GM21381 (cell line): Measurements from ENCODE around the gene BCAM.
"Not testable (repeated sequence)": the region's sequence is repeated elsewhere in the genome, so short reads cannot be mapped to it uniquely, and the experiment has no call there.

Experiments
- ATAC-seq: cut with Tn5 transposase; IDR thresholded peaks from one replicate; pipeline ENCODE4 v1.9.1; 2021; ENCODE audit warnings: mild to moderate bottlenecking, moderate library complexity; ENCODE audit not compliant: unreplicated experiment

Gene BCAM

GRCh38 chr19:44847144-44848035 lies 38.5 kb downstream of the BCAM start:
- no peak for ATAC-seq

- ATAC-seq, result no peak
Observed at GRCh38 chr19:44848036-44848811, 39.3 kb downstream of the BCAM start.

- ATAC-seq, result no peak
Observed at GRCh38 chr19:44848812-44849447, 40.0 kb downstream of the BCAM start.

DNA sequence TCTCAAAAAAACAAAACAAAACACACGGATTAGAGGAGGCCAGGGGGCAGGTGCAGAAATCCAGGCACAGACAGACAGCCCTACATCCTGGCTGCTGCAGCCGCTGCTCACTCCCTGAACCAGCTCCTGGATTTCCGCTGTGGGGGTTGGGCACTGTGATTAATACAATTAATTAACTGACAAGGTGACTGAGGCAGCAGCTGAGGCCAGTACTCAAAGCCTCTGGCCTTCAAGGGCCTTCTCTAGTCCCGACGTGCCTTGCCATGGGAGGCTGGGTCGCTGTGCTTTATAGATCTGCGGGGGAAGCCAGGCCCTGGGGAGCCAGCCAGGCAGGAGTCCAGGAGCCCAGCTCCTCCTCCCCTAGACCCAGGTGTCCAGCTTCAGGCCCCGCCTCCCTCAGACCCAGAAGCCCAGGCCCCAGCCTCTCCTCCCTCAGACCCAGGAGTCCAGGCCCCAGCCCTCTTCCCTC lies 41.8 kb downstream of the BCAM start:
- no peak for ATAC-seq

DNA sequence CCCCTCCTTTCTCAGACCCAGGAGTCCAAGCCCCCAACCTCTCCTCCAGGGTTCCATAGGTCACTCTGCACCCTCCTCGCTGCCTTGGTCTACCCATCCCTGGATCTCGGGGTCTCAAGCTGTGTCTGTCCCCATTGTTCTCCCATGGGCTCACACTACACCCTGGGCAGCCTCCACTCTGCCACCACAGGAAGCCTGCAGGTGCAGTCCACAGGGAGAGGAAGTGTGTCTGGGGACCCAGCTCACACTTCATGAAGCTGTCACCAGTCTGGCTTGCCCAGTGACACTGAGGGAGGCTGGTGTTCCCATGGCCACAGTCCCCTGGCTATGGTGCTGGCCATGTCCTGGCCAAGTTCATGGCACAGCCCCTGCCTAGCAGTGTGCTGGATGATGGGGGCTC lies 42.5 kb downstream of the BCAM start:
- no peak for ATAC-seq

GRCh38 chr19:44855606-44856005 lies 46.7 kb downstream of the BCAM start:
- ATAC-seq, result no peak

DNA sequence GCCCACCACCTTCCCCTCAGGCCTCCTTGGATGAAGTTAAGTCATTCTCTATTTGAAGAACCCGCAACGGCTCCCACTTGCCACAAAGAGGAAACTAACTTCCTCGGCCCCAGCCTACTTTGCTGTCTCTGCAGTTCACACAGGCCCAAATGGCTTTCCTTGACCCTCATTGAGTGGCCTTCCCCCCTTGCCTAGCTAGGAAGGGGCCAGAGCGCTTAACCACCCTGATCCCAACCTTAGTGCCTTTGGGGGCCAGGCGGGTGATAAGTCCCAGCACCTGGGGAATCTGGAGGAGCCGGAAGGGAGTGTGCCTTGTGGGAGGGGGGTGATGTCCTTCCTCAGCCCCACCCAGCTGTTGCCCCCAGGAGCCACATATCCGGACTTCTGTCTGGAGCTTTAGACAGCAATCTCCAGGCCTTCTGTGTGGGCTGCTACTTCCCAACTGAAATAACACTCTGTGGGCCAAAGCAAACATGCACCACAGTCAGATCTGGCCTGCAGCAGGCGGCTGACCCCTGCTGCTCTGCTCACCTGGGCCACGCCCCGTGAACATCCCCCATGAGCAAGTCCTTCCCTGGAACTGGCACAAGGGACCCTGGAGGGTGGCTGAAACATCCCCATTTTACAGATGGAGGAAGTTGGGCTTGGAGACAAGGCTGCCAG lies 47.6 kb downstream of the BCAM start:
- no peak for ATAC-seq

DNA sequence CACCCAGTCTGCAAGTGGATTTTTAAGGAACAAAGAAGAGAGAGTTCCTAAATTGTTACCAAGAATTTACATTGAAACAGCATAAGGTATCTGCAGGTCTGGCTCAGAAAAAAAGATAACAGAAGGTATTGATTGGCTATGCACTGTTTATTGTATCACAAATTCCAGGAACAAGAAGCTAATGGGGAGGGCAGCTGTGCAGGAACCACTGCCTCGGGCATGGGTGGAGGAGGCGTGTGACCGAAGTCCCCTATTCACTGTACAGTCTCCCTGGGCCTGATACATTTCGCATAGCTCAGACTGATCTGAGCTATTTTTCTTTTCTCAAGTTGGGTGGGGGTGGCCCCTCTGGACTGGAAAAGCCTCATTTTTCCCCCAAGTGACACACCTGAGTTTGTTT lies 48.9 kb downstream of the BCAM start:
- ATAC-seq, result no peak

DNA sequence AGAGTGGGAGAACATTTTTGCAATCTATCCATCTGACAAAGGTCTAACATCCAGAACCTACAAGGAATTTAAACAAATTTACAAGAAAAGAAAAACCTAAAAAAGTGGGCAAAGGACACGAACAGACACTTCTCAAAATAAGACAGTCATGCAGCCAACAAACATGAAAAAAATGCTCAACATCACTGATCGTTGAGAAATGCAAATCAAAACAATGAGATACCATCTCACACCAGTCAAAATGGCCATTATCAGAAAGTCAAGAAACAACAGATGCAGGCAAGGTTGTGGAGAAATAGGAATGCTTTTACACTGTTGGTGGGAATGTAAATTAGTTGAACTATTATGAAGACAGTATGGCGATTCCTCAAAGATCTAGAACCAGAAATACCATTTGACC lies 52.7 kb downstream of the BCAM start:
- not testable (repeated sequence) for ATAC-seq

- no peak for ATAC-seq
Observed at GRCh38 chr19:44863990-44864389, 55.1 kb downstream of the BCAM start.

DNA sequence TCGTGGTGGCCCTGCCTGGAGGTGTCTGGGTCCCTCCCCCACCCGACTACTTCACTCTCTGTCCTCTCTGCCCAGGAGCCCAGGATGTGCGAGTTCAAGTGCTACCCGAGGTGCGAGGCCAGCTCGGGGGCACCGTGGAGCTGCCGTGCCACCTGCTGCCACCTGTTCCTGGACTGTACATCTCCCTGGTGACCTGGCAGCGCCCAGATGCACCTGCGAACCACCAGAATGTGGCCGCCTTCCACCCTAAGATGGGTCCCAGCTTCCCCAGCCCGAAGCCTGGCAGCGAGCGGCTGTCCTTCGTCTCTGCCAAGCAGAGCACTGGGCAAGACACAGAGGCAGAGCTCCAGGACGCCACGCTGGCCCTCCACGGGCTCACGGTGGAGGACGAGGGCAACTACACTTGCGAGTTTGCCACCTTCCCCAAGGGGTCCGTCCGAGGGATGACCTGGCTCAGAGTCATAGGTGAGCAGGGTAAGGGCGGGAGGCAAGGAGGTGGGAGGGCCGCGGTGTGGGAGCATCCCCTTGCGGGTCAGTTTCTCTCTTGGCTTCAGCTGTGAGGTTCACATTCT lies 56.4 kb downstream of the BCAM start:
- no peak for ATAC-seq

- no peak for ATAC-seq
Observed at GRCh38 chr19:44866664-44867063, 57.8 kb downstream of the BCAM start.

DNA sequence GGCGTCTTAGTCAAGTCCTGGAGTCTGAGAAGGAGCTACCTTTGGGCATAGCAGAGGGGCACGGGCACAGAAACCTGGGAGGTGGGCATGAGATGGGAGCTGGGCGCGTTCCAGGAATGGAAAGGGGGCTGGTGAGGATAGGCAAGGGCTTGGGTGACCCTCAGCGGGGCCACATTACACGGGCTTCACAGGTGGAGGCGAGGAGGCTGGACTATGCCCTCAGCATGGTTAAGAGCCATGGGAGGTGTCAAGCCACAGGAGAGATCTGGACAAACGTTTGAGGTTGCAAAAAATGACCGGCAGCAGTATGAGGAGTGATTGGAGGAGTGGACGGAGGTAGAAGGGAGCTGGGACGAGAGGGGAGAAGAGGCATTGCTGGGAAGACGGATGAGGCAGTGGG lies 58.7 kb downstream of the BCAM start:
- ATAC-seq, result no peak

DNA sequence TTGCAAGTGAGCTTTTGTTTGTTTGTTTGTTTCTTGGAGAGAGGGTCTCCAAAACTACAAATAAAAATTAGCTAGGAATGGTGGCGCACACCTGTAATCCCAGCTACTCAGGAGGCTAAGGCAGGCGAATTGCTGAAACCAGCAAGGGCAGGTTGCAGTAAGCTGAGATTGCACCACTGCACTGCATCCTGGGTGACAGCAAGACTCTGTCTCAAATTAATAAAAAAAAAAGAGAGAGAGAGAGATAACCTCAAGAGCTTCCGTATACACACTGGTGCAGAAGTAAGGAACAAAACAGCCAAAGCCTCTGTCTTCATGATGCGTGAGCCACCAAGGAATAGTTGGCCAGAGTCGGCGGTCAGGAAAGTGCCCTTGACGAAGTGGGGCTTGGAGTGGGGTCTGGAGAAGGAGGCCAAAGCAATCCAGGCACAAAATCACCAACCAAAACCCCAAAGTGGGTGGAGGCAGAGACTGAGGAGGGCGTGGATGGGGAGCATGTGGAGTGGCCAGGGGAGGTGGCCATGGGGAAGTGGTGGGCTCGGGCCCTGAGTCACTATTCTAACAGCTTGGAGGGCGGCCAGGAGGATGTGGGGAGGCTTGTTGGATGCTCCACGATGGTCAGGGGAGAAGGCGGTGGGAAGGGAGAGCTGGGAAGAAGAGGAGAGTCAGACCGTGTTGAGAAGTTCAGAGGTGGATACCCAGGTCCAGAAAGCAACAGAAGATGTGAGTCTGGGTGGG lies 61.0 kb downstream of the BCAM start:
- no peak for ATAC-seq
